H1 (cell line): Measurements from ENCODE around the gene CPLX1. TPM values are rescaled to one million over a fixed set of nuclear protein-coding genes. Genes with fewer than 3 reads are reported as not detected.

ENCODE experiments used
- CTCF ChIA-PET: fragments of 300-600 bp; sonication (Branson Sonifier 250); formaldehyde crosslinking; loops from one replicate; lab custom pipeline; 2021; ENCODE audit not compliant: partially characterized antibody; lab: Charles Lee
- POLR2A ChIA-PET: fragments of 300-600 bp; sonication (Branson Sonifier 250); formaldehyde crosslinking; loops from one replicate; lab custom pipeline; 2021; ENCODE audit warnings: inconsistent platforms; ENCODE audit not compliant: partially characterized antibody; lab: Charles Lee
- DNase-seq, 2 experiments: peaks; one replicate each; pipeline versions ENCODE4 v3.0.0 to v3.0.0-alpha.2; 2010 to 2022; ENCODE audit warnings: low spot score in 2 of 2, low read depth in 1 of 2, mixed read lengths in 1 of 2
- FAIRE-seq: peaks from 2 replicates; lab custom pipeline; 2011; peaks lifted over from hg19 to GRCh38; lab: Jason Lieb, UNC
- H2AFZ ChIP-seq: 2 replicates; pipeline ENCODE4 v1.8.1; 2012; ENCODE audit warnings: low read length, inconsistent platforms
- H2AK5ac ChIP-seq: 2 replicates; pipeline ENCODE4 v1.6.1; 2013; ENCODE audit warnings: low read depth, low read length
- H2BK120ac ChIP-seq: replicated peaks from 2 replicates; pipeline ENCODE3; 2013; ENCODE audit warnings: low read depth, low read length, inconsistent platforms
- H2BK12ac ChIP-seq: 2 replicates; pipeline ENCODE4 v1.6.1; 2013; ENCODE audit warnings: low read depth, low read length
- H2BK15ac ChIP-seq: 2 replicates; pipeline ENCODE4 v1.6.1; 2013; ENCODE audit warnings: low read length
- H2BK20ac ChIP-seq: 2 replicates; pipeline ENCODE4 v1.6.1; 2013; ENCODE audit warnings: low read length
- H2BK5ac ChIP-seq: 2 replicates; pipeline ENCODE4 v1.6.1; 2013; ENCODE audit warnings: low read depth, low read length
- H3K14ac ChIP-seq: 2 replicates; pipeline ENCODE4 v1.6.1; 2013; ENCODE audit warnings: inconsistent platforms; ENCODE audit not compliant: insufficient read length
- H3K18ac ChIP-seq: 2 replicates; pipeline ENCODE4 v1.6.1; 2013; ENCODE audit warnings: low read length; ENCODE audit errors: extremely low read depth
- H3K23ac ChIP-seq: 2 replicates; pipeline ENCODE4 v1.6.1; 2013; ENCODE audit warnings: inconsistent platforms; ENCODE audit not compliant: insufficient read length
- H3K23me2 ChIP-seq: 2 replicates; pipeline ENCODE4 v1.6.1; 2013; ENCODE audit warnings: low read depth, low read length
- H3K27ac ChIP-seq: 2 replicates; pipeline ENCODE4 v1.6.1; 2011; ENCODE audit warnings: low read depth, low read length, inconsistent platforms
- H3K27me3 ChIP-seq, 4 experiments: replicated peaks in 1 of 4; 1 replicate in 1 of 4; 2 replicates in 3 of 4; pipeline versions ENCODE4 v1.6.1 to v1.8.1; 2011 to 2013; ENCODE audit warnings: low read length in 3 of 4, mild to moderate bottlenecking in 3 of 4, inconsistent platforms in 2 of 4, mixed read lengths in 2 of 4, moderate library complexity in 1 of 4; ENCODE audit not compliant: control insufficient read depth in 3 of 4, insufficient read depth in 3 of 4; ENCODE audit errors: extremely low read depth in 1 of 4
- H3K36me3 ChIP-seq, 4 experiments: 2 replicates each; pipeline versions ENCODE4 v1.6.1 to v1.8.1; 2011 to 2013; ENCODE audit warnings: mild to moderate bottlenecking in 4 of 4, low read length in 3 of 4, moderate library complexity in 2 of 4, control low read depth in 1 of 4, inconsistent platforms in 1 of 4; ENCODE audit not compliant: insufficient read depth in 4 of 4, control insufficient read depth in 2 of 4
- H3K4ac ChIP-seq: replicated peaks from 2 replicates; pipeline ENCODE3; 2013; ENCODE audit warnings: low read length, low read depth, mixed read lengths, inconsistent platforms; ENCODE audit not compliant: insufficient read length
- H3K4me1 ChIP-seq, 4 experiments: replicated peaks in 1 of 4; 1 replicate in 1 of 4; 2 replicates in 3 of 4; pipeline versions ENCODE4 v1.6.1 to v1.8.1; 2011 to 2013; ENCODE audit warnings: low read length in 3 of 4, inconsistent platforms in 2 of 4, mixed read lengths in 1 of 4; ENCODE audit not compliant: insufficient read depth in 4 of 4, control insufficient read depth in 3 of 4
- H3K4me2 ChIP-seq, 2 experiments: 2 replicates each; pipeline versions ENCODE4 v1.6.1 to v1.8.1; 2011 to 2013; ENCODE audit warnings: low read depth in 2 of 2, low read length in 2 of 2, control low read depth in 1 of 2, inconsistent platforms in 1 of 2, mild to moderate bottlenecking in 1 of 2; ENCODE audit not compliant: insufficient read depth in 1 of 2
- H3K4me3 ChIP-seq, 4 experiments: fragments of 200-600, 300-600 bp in 1 of 4; sonication (generic), shearing (Covaris generic), sonication (Bioruptor Twin) in 1 of 4; 2 replicates each; pipeline versions ENCODE4 v1.5.1 to v1.8.1; 2011 to 2016; ENCODE audit warnings: low read length in 4 of 4, low read depth in 3 of 4, control low read depth in 2 of 4, inconsistent platforms in 2 of 4, mild to moderate bottlenecking in 2 of 4, mixed read lengths in 1 of 4, moderate library complexity in 1 of 4; ENCODE audit not compliant: insufficient read depth in 2 of 4; ENCODE audit errors: extremely low read depth in 1 of 4
- H3K56ac ChIP-seq: replicated peaks from 2 replicates; pipeline ENCODE3; 2013; ENCODE audit warnings: low read depth, mild to moderate bottlenecking, mixed read lengths, low read length, inconsistent platforms; ENCODE audit not compliant: insufficient read length
- H3K79me1 ChIP-seq: 2 replicates; pipeline ENCODE4 v1.6.1; 2013; ENCODE audit warnings: low read depth, low read length, control low read depth
- H3K79me2 ChIP-seq, 2 experiments: 2 replicates each; pipeline versions ENCODE4 v1.6.1 to v1.8.1; 2012 to 2013; ENCODE audit warnings: low read length in 2 of 2, mild to moderate bottlenecking in 2 of 2, inconsistent platforms in 1 of 2; ENCODE audit not compliant: insufficient read depth in 2 of 2, control insufficient read depth in 1 of 2
- H3K9ac ChIP-seq, 4 experiments: replicated peaks in 1 of 4; 1 replicate in 1 of 4; 2 replicates in 3 of 4; pipeline versions ENCODE4 v1.6.1 to v1.8.1; 2011 to 2013; ENCODE audit warnings: low read depth in 3 of 4, low read length in 3 of 4, control low read depth in 2 of 4, mild to moderate bottlenecking in 2 of 4, moderate library complexity in 2 of 4, inconsistent platforms in 1 of 4; ENCODE audit errors: extremely low read depth in 1 of 4
- H3K9me3 ChIP-seq, 2 experiments: 2 replicates each; pipeline versions ENCODE4 v1.6.1 to v1.8.1; 2012 to 2013; ENCODE audit warnings: mild to moderate bottlenecking in 2 of 2, moderate library complexity in 2 of 2, control low read depth in 1 of 2, inconsistent platforms in 1 of 2, low read depth in 1 of 2, low read length in 1 of 2, mixed read lengths in 1 of 2; ENCODE audit not compliant: insufficient read depth in 2 of 2
- H4K20me1 ChIP-seq, 2 experiments: replicated peaks in 1 of 2; 2 replicates each; pipeline versions ENCODE3 to v1.8.1; 2011 to 2013; ENCODE audit warnings: inconsistent platforms in 2 of 2, low read length in 2 of 2, mild to moderate bottlenecking in 1 of 2; ENCODE audit not compliant: insufficient read depth in 2 of 2, control insufficient read depth in 1 of 2
- H4K5ac ChIP-seq: 2 replicates; pipeline ENCODE4 v1.6.1; 2013; ENCODE audit warnings: low read length, low read depth, mixed read lengths, inconsistent platforms; ENCODE audit not compliant: insufficient read length
- H4K8ac ChIP-seq: 2 replicates; pipeline ENCODE4 v1.8.0; 2013; ENCODE audit warnings: mild to moderate bottlenecking, moderate library complexity, low read length, inconsistent platforms; ENCODE audit not compliant: insufficient read depth; ENCODE audit errors: extremely low read depth
- H4K91ac ChIP-seq: replicated peaks from 2 replicates; pipeline ENCODE3; 2013; ENCODE audit warnings: low read length, mixed read lengths, inconsistent platforms; ENCODE audit not compliant: insufficient read length
- HDAC6 ChIP-seq: IDR thresholded peaks from one replicate; pipeline ENCODE4 v1.7.1; 2012; ENCODE audit warnings: low read depth, mild to moderate bottlenecking, inconsistent platforms, low read length, moderate library complexity
- KDM1A ChIP-seq: fragments of 200-600, 300-600 bp; sonication (generic); IDR thresholded peaks from 2 replicates; pipeline ENCODE4 v1.7.1; 2016; ENCODE audit warnings: mild to moderate bottlenecking, low read length, borderline replicate concordance
- PHF8 ChIP-seq: fragments of 200-600 bp; sonication (generic); conservative IDR thresholded peaks from 2 replicates; pipeline ENCODE4 v1.7.1; 2012; ENCODE audit warnings: low read depth, mild to moderate bottlenecking, inconsistent platforms, low read length, moderate library complexity
- POLR2A ChIP-seq, 2 experiments: IDR thresholded peaks; 1 replicate in 1 of 2; 2 replicates in 1 of 2; pipeline ENCODE4 v1.6.1; 2011; ENCODE audit warnings: low read depth in 2 of 2, low read length in 2 of 2, mild to moderate bottlenecking in 2 of 2; ENCODE audit errors: control extremely low read depth in 1 of 2
- POLR2AphosphoS5 ChIP-seq: IDR thresholded peaks from 2 replicates; pipeline ENCODE4 v1.6.1; 2011; ENCODE audit warnings: low read depth, low read length
- RAD21 ChIP-seq, 2 experiments: IDR thresholded peaks in 1 of 2; conservative IDR thresholded peaks in 1 of 2; 2 replicates each; pipeline ENCODE4 v1.6.1; 2011; ENCODE audit warnings: low read depth in 2 of 2, low read length in 2 of 2, improper control_type of control experiment in 1 of 2, inconsistent platforms in 1 of 2, mild to moderate bottlenecking in 1 of 2, moderate library complexity in 1 of 2
- SAP30 ChIP-seq: fragments of 300-600 bp; sonication (generic); IDR thresholded peaks from 2 replicates; pipeline ENCODE4 v1.7.1; 2012; ENCODE audit warnings: low read length, moderate library complexity, mild to moderate bottlenecking, inconsistent platforms; ENCODE audit not compliant: insufficient read depth, insufficient replicate concordance
- SIN3A ChIP-seq, 2 experiments: IDR thresholded peaks in 1 of 2; conservative IDR thresholded peaks in 1 of 2; 2 replicates each; pipeline ENCODE4 v1.6.1; 2011 to 2012; ENCODE audit warnings: low read length in 2 of 2, improper control_type of control experiment in 1 of 2, low read depth in 1 of 2, mild to moderate bottlenecking in 1 of 2
- TEAD4 ChIP-seq: IDR thresholded peaks from 2 replicates; pipeline ENCODE4 v1.6.1; 2012; ENCODE audit warnings: low read depth, low read length, inconsistent platforms, mixed read lengths
- WGBS, 2 experiments: shearing (Covaris generic) in 1 of 2; methylation state at CpG; one replicate each; pipeline versions ENCODE4 v1.1.6 to v1.1.7; 2013 to 2015; ENCODE audit warnings: low lambda C conversion rate in 2 of 2, mixed read lengths in 2 of 2, inconsistent platforms in 1 of 2, low coverage in 1 of 2, missing lambda C conversion rate in 1 of 2; ENCODE audit not compliant: insufficient replicate concordance in 2 of 2, insufficient coverage in 1 of 2, insufficient read length in 1 of 2; ENCODE audit errors: extremely low coverage in 1 of 2, missing lambda C conversion rate in 1 of 2; 5-methylcytosine and 5-hydroxymethylcytosine counted together
- polyA plus RNA-seq, 7 experiments: library from polyadenylated mRNA; depleted of rRNA in 3 of 7; stranded (reverse) in 5 of 7; unstranded in 2 of 7; fragments of >200 nt in 5 of 7; fragments of 200-250 nt in 2 of 7; gene quantifications; 1 replicate in 5 of 7; 2 replicates in 1 of 7; 4 replicates in 1 of 7; pipeline versions ENCODE4 v1.2.1 to v1.2.3, GENCODE V29; 2011 to 2013; ENCODE audit warnings: missing spikeins in 2 of 7, mixed read lengths in 2 of 7
- total RNA-seq: library from RNA; stranded (reverse); fragmentation: NEBNext Ultra II Directional; extraction: Animal tissue kit (Norgen Biotek cat#: 25700); gene quantifications from 2 replicates; pipeline ENCODE4 v1.2.1, GENCODE V29; 2021

Gene CPLX1
- total and polyA plus RNA-seq, 2 of the 8 experiments (the other 6 are each of a cell fraction or from before 2014, with no cell fraction given) = 0.32 to 0.56 TPM

- Histone ChIP-seq H2AK5ac (no peak overlapping the region), H3K4me2 (no peak overlapping the region), H4K91ac (no peak overlapping the region), H3K56ac (no peak overlapping the region), H4K20me1 (peaks cover 0 to 6% of the 10 kb centered on the region in 2 experiments), H2AFZ (no peak overlapping the region), H3K4ac (no peak overlapping the region), H3K79me1 (no peaks in the 10 kb centered on the region; the same call in 1 of the 2 replicates), H2BK12ac (no peak overlapping the region), H2BK120ac (no peak overlapping the region), H3K18ac (no peak overlapping the region), H4K8ac (no peak overlapping the region), H3K23me2 (no peaks in the 10 kb centered on the region), H2BK15ac (no peak overlapping the region), H3K4me1 (peaks cover 0 to 4% (median 0%) of the 10 kb centered on the region in 4 experiments; a peak in 1 of 7 replicates), H3K14ac (no peak overlapping the region), H3K36me3 (peaks cover 0 to 3% (median 0%) of the 10 kb centered on the region in 4 experiments; a peak in 2 of 8 replicates), H3K27ac (no peak overlapping the region), H3K79me2 (no peaks in the 10 kb centered on the region), H3K9me3 (no peaks in the 10 kb centered on the region), H3K23ac (no peak overlapping the region), H4K5ac (no peak overlapping the region), H3K27me3 (no peaks in the 10 kb centered on the region), H2BK20ac (no peak overlapping the region), H2BK5ac (no peak overlapping the region; the same call in 1 of the 2 replicates), H3K9ac (no peak overlapping the region), H3K4me3 (no peak overlapping the region)
- TF ChIP-seq PHF8 = no peak
- TF ChIP-seq POLR2AphosphoS5 = no peak
- no peak for TF ChIP-seq TEAD4
- no peak for TF ChIP-seq SAP30
- TF ChIP-seq HDAC6 = no peak
- no peak for TF ChIP-seq KDM1A
- no peak for TF ChIP-seq RAD21 (IDR thresholded peaks at IDR 0.05 in 1 of 2, conservative IDR thresholded peaks at IDR 0.05 in 1 of 2; ENCODE audit: low read depth in 2 of 2, low read length in 2 of 2)
- TF ChIP-seq SIN3A (conservative IDR thresholded peaks at IDR 0.05 in 1 of 2, IDR thresholded peaks at IDR 0.05 in 1 of 2; ENCODE audit: low read depth in 1 of 2, low read length in 2 of 2) = no peak
- TF ChIP-seq POLR2A (IDR thresholded peaks at IDR 0.05; ENCODE audit: control extremely low read depth in 1 of 2, low read depth in 2 of 2, low read length in 2 of 2) = no peak
- DNase-seq = no peak
- ChIA-PET CTCF (interaction anchor here (0.7 to 1.7 kb wide), 7 partner anchors 17 to 226 kb away, joined by 3 to 10 read pairs (median 3); no protein-coding TSS in a partner anchor), POLR2A (interaction anchor here (0.7 to 1.5 kb wide), 4 partner anchors 18 to 93 kb away, joined by 3 to 4 read pairs (median 3); no protein-coding TSS in a partner anchor)
- 86% methylated on average over 8 of the region's 9 CpGs; no CpG with 5 or more reads in 1 of the 2 experiments for WGBS, 2 experiments
- no peak for FAIRE-seq
Observed at GRCh38 chr4:845233-845835, 19.4 kb upstream of the CPLX1 start.
